Mesothelial cell of epicardium (in vitro differentiated cells): ENCODE data around the gene SPRY1. TPM values are rescaled to one million over a fixed set of nuclear protein-coding genes. Genes with fewer than 3 reads are reported as not detected.

Source experiments
- DNase-seq, 2 experiments: peaks; one replicate each; pipeline ENCODE4 v3.0.0; 2021; ENCODE audit warnings: low spot score in 2 of 2; ENCODE audit not compliant: unreplicated experiment in 2 of 2
- H3K27ac Mint-ChIP-seq: 2 replicates; pipeline ENCODE4 v1.8.0; 2021; ENCODE audit warnings: mixed read lengths
- H3K27me3 Mint-ChIP-seq: 2 replicates; pipeline ENCODE4 v1.8.0; 2021; ENCODE audit warnings: low read depth, mixed read lengths
- H3K36me3 Mint-ChIP-seq: 2 replicates; pipeline ENCODE4 v1.8.0; 2021; ENCODE audit warnings: mixed read lengths
- H3K4me1 Mint-ChIP-seq: 2 replicates; pipeline ENCODE4 v1.8.0; 2021; ENCODE audit warnings: mixed read lengths
- H3K4me3 Mint-ChIP-seq: 2 replicates; pipeline ENCODE4 v1.8.0; 2021; ENCODE audit warnings: mild to moderate bottlenecking, moderate library complexity, mixed read lengths
- H3K9me3 Mint-ChIP-seq: 2 replicates; pipeline ENCODE4 v1.8.0; 2021; ENCODE audit warnings: mixed read lengths
- total RNA-seq: library from RNA; stranded (reverse); gene quantifications from 3 replicates; pipeline ENCODE4 v1.2.1, GENCODE V29; 2021
- TF ChIP-seq, protein P1 (sequence below): fragments of 200-600 bp; sonication (generic); IDR thresholded peaks from one replicate; pipeline ENCODE4 v1.5.0; 2021; ENCODE audit warnings: antibody characterized with exemption; ENCODE audit not compliant: unreplicated experiment

Gene SPRY1
- total RNA-seq, 1 donor from 2014 or later = 42.0 TPM

DNA sequence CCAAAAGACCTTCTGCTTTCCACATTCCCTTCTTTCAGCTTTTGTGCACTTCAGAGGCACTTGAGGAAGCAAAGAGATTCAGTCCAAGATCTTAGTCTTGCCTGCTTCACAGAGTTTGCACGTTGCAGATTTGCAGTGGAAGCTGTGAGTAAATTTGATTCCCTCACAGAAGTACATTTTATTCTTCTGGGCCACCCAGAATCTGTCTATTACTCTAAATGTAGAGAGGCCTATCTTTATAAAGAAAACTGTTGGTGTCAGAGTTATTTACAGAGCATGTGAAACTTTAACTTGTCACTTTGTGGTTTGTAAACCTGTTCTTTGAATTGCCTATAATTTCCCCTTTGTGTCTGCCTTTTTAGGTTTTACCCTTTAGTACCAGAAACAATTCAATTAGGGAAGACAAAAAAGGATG is 15.5 kb downstream of the SPRY1 start:
- TF ChIP-seq, protein P1, sequence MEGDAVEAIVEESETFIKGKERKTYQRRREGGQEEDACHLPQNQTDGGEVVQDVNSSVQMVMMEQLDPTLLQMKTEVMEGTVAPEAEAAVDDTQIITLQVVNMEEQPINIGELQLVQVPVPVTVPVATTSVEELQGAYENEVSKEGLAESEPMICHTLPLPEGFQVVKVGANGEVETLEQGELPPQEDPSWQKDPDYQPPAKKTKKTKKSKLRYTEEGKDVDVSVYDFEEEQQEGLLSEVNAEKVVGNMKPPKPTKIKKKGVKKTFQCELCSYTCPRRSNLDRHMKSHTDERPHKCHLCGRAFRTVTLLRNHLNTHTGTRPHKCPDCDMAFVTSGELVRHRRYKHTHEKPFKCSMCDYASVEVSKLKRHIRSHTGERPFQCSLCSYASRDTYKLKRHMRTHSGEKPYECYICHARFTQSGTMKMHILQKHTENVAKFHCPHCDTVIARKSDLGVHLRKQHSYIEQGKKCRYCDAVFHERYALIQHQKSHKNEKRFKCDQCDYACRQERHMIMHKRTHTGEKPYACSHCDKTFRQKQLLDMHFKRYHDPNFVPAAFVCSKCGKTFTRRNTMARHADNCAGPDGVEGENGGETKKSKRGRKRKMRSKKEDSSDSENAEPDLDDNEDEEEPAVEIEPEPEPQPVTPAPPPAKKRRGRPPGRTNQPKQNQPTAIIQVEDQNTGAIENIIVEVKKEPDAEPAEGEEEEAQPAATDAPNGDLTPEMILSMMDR = no peak
- H3K27ac Mint-ChIP-seq = peak overlapping the region; percentile 13
- no peak overlapping the region for H3K4me3 Mint-ChIP-seq
- peaks cover 28% of the 10 kb centered on the region for H3K4me1 Mint-ChIP-seq
- H3K27me3 Mint-ChIP-seq = no peaks in the 10 kb centered on the region
- DNase-seq = no peak
- no peaks in the 10 kb centered on the region for H3K36me3 Mint-ChIP-seq
- no peaks in the 10 kb centered on the region for H3K9me3 Mint-ChIP-seq

DNA sequence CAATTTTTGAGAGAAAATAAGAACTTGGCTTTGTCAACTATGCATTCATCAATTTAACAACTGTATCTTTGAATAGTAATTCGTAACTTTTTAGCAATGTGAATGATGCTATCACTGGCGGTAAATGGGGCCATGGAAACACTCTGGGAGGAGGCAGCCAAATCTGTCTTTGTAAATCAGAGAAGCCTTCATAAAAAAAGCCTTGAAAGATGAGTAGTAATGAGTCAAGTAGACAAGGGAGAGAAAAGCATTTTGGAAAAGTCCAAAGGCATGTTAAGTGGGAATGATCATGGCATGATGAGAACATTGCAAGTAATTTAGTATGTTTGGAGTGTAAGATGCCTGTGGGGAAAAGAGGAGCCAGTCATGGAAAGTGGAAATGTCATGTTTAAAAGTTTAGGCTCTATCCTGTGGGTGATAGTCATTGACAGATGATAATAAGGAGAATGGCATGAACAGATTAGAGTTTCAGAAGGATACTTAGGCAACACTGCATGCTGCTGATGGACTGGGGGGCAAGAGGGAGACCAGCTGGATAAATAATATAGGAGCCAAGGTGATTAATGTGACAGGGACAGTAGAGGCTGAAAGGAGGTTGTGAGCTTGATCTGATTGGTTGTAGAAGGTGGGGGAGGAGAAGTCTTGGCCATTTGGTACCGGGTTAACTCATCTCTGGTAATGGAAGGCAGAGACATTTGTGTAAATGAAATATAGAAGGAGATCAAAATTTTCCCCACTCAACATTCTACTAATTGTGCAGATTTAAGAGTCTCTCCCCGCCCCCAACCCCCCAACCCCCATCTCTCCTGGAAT is 16.3 kb downstream of the SPRY1 start:
- Mint-ChIP-seq H3K36me3 (no peaks in the 10 kb centered on the region), H3K27ac (no peak overlapping the region), H3K9me3 (no peaks in the 10 kb centered on the region), H3K27me3 (no peaks in the 10 kb centered on the region), H3K4me1 (peaks cover 26% of the 10 kb centered on the region), H3K4me3 (no peak overlapping the region)
- no peak for DNase-seq
- TF ChIP-seq, protein P1 = no peak

DNA sequence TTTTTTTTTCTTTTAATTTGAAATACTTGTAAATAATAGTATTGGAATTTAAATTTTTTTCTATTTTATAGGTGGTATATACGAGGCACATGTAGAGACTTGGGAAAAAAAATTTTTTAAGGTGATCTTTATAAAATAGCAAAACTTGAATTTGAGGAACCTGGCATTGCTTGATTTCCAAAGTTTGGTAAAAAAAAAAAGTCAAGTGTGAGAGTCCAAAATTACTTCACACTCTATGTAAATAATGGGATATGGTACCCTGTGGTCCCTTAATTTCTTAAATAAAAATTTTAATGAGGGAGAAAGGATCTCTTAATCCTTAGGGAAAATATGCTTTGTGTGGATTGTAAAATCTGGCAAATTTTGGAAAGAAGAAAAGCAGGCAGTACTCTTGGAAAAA is 19.0 kb downstream of the SPRY1 start:
- Mint-ChIP-seq H3K36me3 (no peaks in the 10 kb centered on the region), H3K27ac (no peak overlapping the region), H3K9me3 (no peaks in the 10 kb centered on the region), H3K27me3 (no peaks in the 10 kb centered on the region), H3K4me3 (no peak overlapping the region), H3K4me1 (peaks cover 40% of the 10 kb centered on the region)
- no peak for DNase-seq
- TF ChIP-seq, protein P1 = no peak

DNA sequence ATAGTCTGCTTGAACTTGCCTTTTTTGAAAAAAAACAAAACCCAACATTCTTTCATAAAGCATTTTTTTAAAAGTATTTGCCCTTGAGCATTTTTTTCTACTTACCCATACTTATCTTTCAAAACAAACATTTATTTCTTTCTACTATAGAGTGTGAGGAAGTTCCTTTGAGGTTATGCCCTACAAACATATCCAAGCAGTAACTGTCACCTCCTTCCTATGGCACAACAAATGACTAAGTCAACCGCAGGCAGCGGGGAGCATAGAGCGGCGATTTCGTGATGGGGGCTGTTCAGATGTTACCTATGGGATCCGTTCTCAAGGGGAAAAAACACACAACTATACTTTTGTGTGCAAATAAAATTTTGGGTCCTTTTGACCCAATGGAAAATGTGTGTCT is 19.4 kb downstream of the SPRY1 start:
- peaks cover 41% of the 10 kb centered on the region for H3K4me1 Mint-ChIP-seq
- no peak overlapping the region for H3K4me3 Mint-ChIP-seq
- H3K27me3 Mint-ChIP-seq = no peaks in the 10 kb centered on the region
- no peak for DNase-seq
- no peaks in the 10 kb centered on the region for H3K9me3 Mint-ChIP-seq
- TF ChIP-seq, protein P1 = no peak
- H3K36me3 Mint-ChIP-seq = no peaks in the 10 kb centered on the region
- H3K27ac Mint-ChIP-seq = peak overlapping the region; percentile 16

DNA sequence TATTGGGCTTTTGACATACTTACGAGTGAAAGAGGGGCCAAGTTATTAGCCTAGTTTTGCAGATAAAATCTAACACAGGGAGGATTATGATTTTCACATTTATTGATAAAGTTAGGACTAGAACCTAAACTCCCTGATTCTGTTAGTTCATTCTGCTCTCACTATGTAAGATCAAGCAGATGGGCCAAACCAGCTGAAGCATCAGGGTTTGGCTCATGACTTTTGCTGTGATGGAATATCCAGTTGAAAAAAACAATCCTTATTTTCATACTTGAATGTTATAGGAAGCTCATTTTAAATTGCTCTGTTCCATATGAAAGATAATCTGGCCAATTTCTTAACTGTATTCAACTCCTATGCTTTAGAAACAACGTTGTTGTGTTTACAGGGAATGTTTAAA is 21.2 kb downstream of the SPRY1 start:
- Mint-ChIP-seq H3K27me3 (no peaks in the 10 kb centered on the region), H3K36me3 (no peaks in the 10 kb centered on the region), H3K9me3 (no peaks in the 10 kb centered on the region), H3K4me1 (peaks cover 50% of the 10 kb centered on the region), H3K27ac (no peak overlapping the region), H3K4me3 (no peak overlapping the region)
- DNase-seq = no peak
- TF ChIP-seq, protein P1 = no peak
